ENCODE data around the gene HSPA12B.

DNA sequence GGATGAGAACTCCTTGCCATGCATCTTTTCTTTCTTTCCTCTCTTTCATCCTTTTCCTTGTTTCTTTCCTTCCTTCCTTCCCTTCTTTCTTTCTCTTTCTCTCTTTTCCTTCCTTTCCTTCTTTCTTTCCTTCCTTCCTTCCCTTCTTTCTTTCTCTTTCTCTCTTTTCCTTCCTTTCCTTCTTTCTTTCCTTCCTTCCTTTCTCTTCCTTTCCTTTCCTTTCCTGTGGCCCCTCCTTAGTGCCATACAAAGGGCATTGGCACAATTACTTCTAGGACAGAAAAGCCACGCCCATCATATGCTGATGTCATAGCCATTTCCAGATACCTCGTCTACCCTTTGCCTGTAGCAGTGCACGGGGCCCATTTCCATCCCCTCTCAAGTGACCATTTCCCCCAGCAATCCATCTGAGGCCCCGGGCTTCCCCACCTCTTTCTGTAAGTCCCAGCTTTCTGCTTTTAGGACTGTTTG, 56.2 kb downstream of the HSPA12B start:
- TF ChIP-seq CTCF (IDR thresholded peaks at IDR 0.05; ENCODE audit: low read length) = no peak
- no peak for TF ChIP-seq EZH2 (IDR thresholded peaks at IDR 0.05; ENCODE audit: borderline replicate concordance, low read length)
